ENCODE measurements around the gene PAIP2B. TPM values are rescaled to one million over a fixed set of nuclear protein-coding genes. Genes with fewer than 3 reads are reported as not detected.

The PAIP2B gene
- 16.8 and 17.7 TPM in 2 replicates for total RNA-seq (2021)
- long read RNA-seq, full-length matches to known transcripts: 6 of 14 reads
- long read RNA-seq, partial matches to known transcripts: 0 of 14 reads
- long read RNA-seq, other reads (novel, unspliced or antisense): 8 of 14 reads

DNA sequence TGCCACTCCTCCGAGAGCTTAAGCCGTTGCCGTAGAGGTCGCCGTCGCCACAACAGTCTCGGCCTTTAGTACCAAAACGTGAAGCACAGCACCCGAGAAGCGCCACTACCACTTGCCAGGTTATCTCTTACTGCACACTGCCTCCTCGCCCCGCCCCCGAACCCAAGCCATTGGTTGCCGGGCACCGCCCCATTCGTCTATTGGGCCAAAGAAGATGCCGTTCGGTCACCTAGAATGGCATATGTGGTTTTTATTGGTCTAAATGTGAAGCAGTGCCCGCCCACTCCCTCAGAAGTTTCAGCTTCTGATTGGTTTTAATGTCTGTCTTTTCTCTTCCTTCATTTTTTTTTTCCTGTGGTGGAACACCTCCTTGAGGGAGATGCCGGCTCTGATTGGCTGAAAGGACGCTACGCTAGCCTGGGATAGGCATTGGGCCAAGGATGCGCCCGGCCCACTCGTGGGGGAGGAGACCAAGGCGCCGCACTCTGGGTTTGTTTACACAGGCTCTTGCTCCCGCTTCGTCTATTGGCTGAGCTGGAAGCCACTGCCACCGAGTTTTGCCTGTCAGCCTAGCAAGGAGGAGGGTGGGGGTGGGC, at the start of gene PAIP2B:
PAIP2B (minus strand) TSS at position 139 of the 596 bp plus-strand sequence. CDS start 24,514 bp downstream, outside the sequence.
- H3K27ac Mint-ChIP-seq: peak within 1 kb of the TSS; percentile 94 to 98 (median 97); a peak in 6 of 7 replicates
- Histone ChIP-seq H3K23me2 (ENCODE audit: insufficient read length, low read depth, low read length, poor library complexity, severe bottlenecking) (peaks cover 6% of the 10 kb centered on the region), H2BK20ac (ENCODE audit: low read depth, low read length, poor library complexity, severe bottlenecking) (no peak within 1 kb of the TSS), H3K23ac (ENCODE audit: insufficient read length, low read depth, low read length) (no peak within 1 kb of the TSS), H2BK120ac (ENCODE audit: low read depth, low read length, poor library complexity, severe bottlenecking) (no peak within 1 kb of the TSS), H2BK12ac (ENCODE audit: insufficient read length, low read depth, low read length) (no peak within 1 kb of the TSS), H3T11ph (ENCODE audit: low read length) (no peak within 1 kb of the TSS), H3K9me3 (ENCODE audit: control insufficient read depth, low read depth, low read length) (no peaks in the 10 kb centered on the region), H3K14ac (ENCODE audit: insufficient read depth, low read length) (peak within 1 kb of the TSS; percentile 19; the same call in 1 of the 2 replicates), H2AK5ac (ENCODE audit: insufficient read length, low read length) (no peak within 1 kb of the TSS), H3K4ac (ENCODE audit: low read depth, low read length) (no peak within 1 kb of the TSS), H3K4me1 (ENCODE audit: insufficient read depth, low read length) (no peaks in the 10 kb centered on the region), H3K27ac (ENCODE audit: insufficient read length, low read depth, low read length) (no peak within 1 kb of the TSS), H3K9ac (ENCODE audit: extremely low read depth, insufficient read length, low read length) (peak within 1 kb of the TSS; percentile 32), H3K79me1 (ENCODE audit: insufficient read depth, low read depth, low read length, poor library complexity, severe bottlenecking) (no peaks in the 10 kb centered on the region), H3K79me2 (ENCODE audit: insufficient read depth, low read length) (no peaks in the 10 kb centered on the region), H2BK5ac (ENCODE audit: insufficient read length, low read length) (no peak within 1 kb of the TSS), H3K56ac (ENCODE audit: insufficient read length, low read depth, low read length) (no peak within 1 kb of the TSS), H4K8ac (replicated peaks; ENCODE audit: insufficient read length, low read depth, low read length) (no peak within 1 kb of the TSS), H3K18ac (ENCODE audit: insufficient read length, low read depth, low read length) (peak within 1 kb of the TSS; percentile 24), H2BK15ac (ENCODE audit: low read depth, low read length) (no peak within 1 kb of the TSS), H4K20me1 (ENCODE audit: control insufficient read depth, insufficient read depth, insufficient read length) (no peaks in the 10 kb centered on the region), H4K5ac (ENCODE audit: insufficient read length, low read depth, low read length) (no peak within 1 kb of the TSS), H2AFZ (ENCODE audit: low read length) (no peak within 1 kb of the TSS), H3K4me2 (ENCODE audit: insufficient read depth, insufficient read length, low read length) (peak within 1 kb of the TSS; percentile 89), H3K27me3 (ENCODE audit: insufficient read depth, low read length) (no peaks in the 10 kb centered on the region), H4K91ac (ENCODE audit: insufficient read length, low read depth, low read length) (no peak within 1 kb of the TSS)
- peak; percentile 100 for DNase-seq
- peaks cover 0 to 6% (median 3%) of the 10 kb centered on the region in 3 experiments; a peak in 2 of 7 replicates for H3K36me3 Mint-ChIP-seq (ENCODE audit: insufficient read depth in 1 of 3, low read depth in 3 of 3)
- TF ChIP-seq, protein P1, sequence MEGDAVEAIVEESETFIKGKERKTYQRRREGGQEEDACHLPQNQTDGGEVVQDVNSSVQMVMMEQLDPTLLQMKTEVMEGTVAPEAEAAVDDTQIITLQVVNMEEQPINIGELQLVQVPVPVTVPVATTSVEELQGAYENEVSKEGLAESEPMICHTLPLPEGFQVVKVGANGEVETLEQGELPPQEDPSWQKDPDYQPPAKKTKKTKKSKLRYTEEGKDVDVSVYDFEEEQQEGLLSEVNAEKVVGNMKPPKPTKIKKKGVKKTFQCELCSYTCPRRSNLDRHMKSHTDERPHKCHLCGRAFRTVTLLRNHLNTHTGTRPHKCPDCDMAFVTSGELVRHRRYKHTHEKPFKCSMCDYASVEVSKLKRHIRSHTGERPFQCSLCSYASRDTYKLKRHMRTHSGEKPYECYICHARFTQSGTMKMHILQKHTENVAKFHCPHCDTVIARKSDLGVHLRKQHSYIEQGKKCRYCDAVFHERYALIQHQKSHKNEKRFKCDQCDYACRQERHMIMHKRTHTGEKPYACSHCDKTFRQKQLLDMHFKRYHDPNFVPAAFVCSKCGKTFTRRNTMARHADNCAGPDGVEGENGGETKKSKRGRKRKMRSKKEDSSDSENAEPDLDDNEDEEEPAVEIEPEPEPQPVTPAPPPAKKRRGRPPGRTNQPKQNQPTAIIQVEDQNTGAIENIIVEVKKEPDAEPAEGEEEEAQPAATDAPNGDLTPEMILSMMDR (conservative IDR thresholded peaks at IDR 0.05): no peak
- peak within 1 kb of the TSS; percentile 95 to 96 for H3K4me3 Mint-ChIP-seq
- peaks cover 11 to 13% of the 10 kb centered on the region in 2 experiments for H3K4me1 Mint-ChIP-seq
- no CpG with 5 or more reads among the region's 30 CpGs for WGBS (ENCODE audit: extremely low coverage, insufficient read length, low lambda C conversion rate)
- peaks cover 8 to 14% of the 10 kb centered on the region in 2 experiments; a peak in 4 of 5 replicates for H3K9me3 Mint-ChIP-seq
- peaks cover 12% of the 10 kb centered on the region for H3K27me3 Mint-ChIP-seq (ENCODE audit: low read depth)
